ENCODE measurements around the gene DDA1.

DNA sequence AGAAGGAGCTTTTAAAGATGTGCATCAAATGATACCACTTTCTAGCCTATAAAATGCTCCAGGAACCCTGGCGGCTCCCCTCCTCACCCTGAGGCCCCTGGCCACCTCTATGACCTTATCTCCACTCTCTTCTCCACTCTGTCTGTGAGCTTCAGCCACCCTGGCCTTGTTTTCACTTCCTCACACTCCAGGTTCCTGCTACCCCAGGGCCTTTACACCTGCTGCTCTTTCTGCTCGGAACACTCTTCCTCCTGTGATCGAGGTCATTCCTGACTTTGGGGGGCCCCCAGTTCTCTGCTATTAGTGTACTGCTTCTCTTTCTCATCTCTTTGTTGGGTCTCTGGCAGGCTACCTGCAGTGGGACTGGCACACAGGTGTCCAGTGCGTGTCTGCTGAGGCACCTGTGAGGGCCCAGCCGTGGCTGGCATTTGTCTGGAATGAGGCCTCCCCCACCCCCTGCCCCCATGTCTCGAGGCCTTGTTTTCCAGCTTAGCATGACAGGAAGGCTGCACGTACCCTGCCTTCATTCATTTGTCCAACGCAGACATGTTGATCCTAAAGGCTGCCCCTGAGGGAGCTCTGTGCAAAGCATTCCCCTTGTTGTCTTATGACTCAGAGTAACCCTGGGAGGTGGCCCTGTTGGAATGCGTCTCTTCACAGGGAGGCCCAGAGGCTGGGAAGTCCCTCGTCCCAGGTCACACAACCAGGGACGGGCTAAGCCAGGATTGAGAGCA lies 2.3 kb downstream of the DDA1 start:
- TF ChIP-seq, protein P1, sequence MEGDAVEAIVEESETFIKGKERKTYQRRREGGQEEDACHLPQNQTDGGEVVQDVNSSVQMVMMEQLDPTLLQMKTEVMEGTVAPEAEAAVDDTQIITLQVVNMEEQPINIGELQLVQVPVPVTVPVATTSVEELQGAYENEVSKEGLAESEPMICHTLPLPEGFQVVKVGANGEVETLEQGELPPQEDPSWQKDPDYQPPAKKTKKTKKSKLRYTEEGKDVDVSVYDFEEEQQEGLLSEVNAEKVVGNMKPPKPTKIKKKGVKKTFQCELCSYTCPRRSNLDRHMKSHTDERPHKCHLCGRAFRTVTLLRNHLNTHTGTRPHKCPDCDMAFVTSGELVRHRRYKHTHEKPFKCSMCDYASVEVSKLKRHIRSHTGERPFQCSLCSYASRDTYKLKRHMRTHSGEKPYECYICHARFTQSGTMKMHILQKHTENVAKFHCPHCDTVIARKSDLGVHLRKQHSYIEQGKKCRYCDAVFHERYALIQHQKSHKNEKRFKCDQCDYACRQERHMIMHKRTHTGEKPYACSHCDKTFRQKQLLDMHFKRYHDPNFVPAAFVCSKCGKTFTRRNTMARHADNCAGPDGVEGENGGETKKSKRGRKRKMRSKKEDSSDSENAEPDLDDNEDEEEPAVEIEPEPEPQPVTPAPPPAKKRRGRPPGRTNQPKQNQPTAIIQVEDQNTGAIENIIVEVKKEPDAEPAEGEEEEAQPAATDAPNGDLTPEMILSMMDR (IDR thresholded peaks at IDR 0.05) = no peak
- no peak for TF ChIP-seq POLR2A (IDR thresholded peaks at IDR 0.05)
- no peak for TF ChIP-seq POLR2AphosphoS5 (IDR thresholded peaks at IDR 0.05)
